HG03095 (cell line): ENCODE results near the gene CKAP2L.
A peak's percentile ranks its signal among the peaks of the same experiment; 100 is the strongest.

Experiments used
- ATAC-seq: cut with Tn5 transposase; IDR thresholded peaks from one replicate; pipeline ENCODE4 v1.9.1; 2021; ENCODE audit warnings: moderate library complexity; ENCODE audit not compliant: unreplicated experiment

CKAP2L gene

GRCh38 chr2:112762276-112762675 lies 2.1 kb downstream of the CKAP2L start:
- ATAC-seq = no peak

- ATAC-seq = no peak
Observed at GRCh38 chr2:112760149-112760548, 4.3 kb downstream of the CKAP2L start.

DNA sequence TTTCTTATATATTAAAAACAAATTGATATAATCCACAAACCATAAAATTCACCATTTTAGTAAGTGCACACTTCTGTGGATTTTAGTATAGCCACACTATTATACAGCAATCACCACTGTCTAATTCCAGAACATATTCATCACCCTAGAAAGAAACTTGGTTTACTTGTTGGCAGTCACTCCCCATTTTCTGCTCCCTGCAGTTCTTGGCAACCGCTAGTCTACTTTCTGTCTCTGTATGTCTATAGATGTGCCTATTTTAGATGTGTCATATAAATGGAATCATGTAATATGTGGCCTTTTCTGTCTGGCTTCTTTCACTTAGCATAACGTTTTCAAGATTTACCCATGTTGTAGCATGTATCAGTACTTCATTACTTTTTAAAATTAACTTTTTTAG lies 5.7 kb downstream of the CKAP2L start:
- no peak for ATAC-seq

- ATAC-seq = no peak
Observed at GRCh38 chr2:112757265-112757664, 7.1 kb downstream of the CKAP2L start.

DNA sequence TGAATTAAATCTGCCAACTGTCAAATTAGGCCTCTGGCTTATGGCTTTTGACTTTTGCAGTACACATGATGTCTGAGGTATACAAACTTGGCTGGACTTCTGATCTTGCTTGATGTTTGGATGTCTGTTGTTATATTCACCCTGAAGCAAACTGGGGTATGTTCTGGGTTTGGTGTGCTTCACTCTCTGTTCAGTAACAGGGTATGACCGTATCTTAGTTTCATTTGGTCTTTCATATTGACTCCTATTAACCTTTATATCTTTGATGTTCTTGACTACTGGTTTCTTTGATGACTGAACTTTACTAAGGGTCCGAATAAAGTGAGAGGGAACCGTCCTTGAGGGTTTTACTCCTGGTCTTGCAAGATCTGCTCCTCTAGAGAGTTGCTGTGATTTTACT lies 8.2 kb downstream of the CKAP2L start:
- ATAC-seq = no peak

- no peak for ATAC-seq
Observed at GRCh38 chr2:112755444-112755843, 9.0 kb downstream of the CKAP2L start.

GRCh38 chr2:112754564-112754963 lies 9.8 kb downstream of the CKAP2L start:
- no peak for ATAC-seq

DNA sequence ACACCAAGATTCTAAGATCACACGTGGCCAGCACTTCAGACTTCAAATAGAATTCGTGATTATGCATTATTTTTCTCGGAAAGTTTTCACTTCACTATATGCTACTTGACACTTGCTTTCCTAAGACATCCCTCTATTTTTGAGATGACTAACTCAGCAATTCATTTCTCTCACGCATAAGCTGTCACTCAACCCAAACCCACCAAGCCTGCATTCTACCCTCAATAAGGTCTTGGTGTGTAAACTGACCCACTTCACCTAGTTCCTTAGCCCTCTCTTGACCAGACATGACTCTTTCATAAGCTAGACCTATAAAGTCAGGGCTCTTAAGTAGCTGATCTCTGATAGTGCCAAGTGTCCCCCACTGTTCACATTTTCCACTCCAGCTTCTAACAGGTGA lies 11.7 kb downstream of the CKAP2L start:
- no peak for ATAC-seq

- no peak for ATAC-seq
Observed at GRCh38 chr2:112751451-112752197, 12.8 kb downstream of the CKAP2L start.

DNA sequence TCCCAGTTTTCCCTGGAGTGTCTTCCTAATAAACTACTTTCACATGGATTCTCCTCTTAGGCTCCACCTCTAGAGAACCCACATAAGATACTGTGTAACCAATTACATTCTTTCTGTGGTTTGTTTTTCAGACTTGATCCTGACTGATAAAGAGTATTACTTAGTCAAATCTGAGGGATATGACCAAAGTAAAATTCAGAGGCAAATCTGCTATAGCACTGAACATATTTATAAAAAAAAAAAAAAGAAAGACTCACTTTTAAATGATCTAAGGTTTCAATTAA lies 13.9 kb downstream of the CKAP2L start:
- ATAC-seq = no peak

DNA sequence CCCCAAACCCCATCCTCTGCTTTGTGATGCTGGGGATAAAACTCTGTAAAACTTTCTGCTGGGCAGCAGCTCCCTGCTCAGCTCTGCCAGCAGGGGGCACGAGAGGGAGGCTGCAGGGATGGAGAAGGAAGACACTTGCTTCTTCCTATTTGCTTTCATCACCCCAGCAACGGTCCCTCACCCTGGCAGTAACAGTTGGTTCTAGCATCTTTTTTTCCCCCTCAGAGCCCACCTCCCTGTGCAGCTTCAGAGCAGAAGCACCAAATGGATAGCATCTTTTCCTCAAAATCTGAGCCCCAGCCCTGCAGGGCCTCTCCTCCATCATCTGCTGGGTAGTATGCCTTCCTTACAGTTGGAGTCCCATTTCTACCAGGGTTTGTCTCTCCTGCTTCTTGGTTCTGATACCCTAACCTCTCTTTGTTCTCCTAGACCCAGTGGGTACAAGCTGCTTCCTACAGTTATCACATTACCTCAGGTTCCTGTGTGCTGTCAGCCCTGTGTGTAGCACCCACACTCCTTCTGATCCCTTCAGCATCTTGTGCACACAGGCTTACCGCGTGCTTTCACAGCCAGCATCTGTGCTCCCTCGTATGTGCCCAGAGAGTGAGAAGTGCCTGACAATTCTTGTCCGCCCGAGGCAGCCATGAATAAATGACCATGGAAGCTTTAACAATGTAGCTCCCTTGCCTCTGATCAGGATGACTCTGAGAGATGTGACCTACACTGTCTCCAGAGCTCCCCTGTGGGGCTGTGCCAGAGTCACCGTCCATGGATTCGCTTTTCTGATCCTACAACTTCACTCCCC lies 14.5 kb downstream of the CKAP2L start:
- peak; percentile 82 for ATAC-seq

- ATAC-seq = no peak
Observed at GRCh38 chr2:112740527-112740926, 23.9 kb downstream of the CKAP2L start.

DNA sequence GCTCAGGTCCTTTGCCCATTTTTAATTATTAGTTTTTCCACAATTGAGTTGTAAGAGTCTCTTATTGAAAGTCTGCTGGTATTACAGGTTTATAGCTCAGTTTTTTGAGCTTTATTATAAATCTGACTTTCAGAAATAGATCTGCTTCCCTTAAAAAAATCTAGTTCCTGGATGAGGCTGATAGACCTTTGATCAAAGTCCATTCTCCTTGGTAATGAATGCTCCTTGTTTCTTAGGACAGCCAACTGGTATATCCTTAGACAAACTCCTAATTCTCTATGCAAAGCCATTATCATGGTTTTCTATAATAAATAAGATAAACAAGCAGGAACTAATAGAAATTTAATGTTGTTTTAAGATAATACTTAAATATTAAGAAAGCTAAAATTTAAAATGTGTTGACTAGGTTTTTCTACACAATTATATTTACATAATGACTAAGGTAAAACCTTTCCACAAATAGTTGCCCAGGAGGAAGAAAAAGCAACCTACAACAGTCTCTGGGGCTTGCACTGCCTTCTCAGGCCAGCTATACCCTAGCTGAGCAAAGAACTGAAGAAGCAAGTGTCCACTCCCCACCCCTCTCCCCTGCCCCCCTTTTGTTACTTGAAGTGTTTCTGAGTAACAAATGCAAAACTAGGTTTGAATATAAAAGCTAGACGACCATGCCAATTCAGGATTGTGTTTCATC lies 26.7 kb downstream of the CKAP2L start:
- ATAC-seq = no peak

DNA sequence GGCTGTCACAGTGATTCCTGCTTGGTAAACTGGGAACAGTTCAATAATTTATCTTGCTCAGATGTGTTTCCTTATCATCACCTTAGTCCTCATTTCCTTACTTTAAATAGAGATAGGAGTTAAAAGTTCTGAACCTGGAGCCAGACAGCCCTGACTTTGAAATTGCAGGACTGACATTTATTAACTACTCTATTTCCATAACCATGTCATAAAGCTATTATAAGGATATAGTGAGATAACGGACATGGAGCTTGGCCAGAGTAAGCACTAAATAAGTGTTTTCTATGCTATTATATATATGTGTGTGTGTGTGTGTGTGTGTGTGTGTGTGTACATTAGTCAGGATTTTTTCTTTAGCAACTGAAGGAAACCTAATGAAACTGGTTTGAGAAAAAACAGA lies 30.5 kb downstream of the CKAP2L start:
- no peak for ATAC-seq

GRCh38 chr2:112733456-112733855 lies 31.0 kb downstream of the CKAP2L start:
- no peak for ATAC-seq

DNA sequence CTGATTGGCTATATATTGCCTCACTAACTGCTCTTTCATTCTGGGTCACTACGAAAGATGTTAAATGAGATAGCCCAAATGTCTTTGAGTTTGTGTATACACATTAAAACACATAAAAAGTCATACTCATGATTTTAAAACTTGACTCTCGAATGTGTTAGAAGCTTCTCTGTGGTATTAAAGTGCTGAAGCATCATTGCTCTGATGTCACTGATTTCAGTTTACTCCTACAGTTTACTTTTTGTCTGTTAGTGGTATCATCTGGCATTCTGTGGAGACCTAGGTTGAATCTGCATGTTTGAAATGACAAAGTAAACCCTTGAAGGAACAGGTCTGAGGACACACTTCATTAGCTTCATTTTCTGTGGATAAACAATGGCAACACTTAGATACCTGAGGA lies 32.9 kb downstream of the CKAP2L start:
- ATAC-seq = no peak

- no peak for ATAC-seq
Observed at GRCh38 chr2:112730791-112731190, 33.6 kb downstream of the CKAP2L start.

- ATAC-seq = no peak
Observed at GRCh38 chr2:112730216-112730615, 34.2 kb downstream of the CKAP2L start.

DNA sequence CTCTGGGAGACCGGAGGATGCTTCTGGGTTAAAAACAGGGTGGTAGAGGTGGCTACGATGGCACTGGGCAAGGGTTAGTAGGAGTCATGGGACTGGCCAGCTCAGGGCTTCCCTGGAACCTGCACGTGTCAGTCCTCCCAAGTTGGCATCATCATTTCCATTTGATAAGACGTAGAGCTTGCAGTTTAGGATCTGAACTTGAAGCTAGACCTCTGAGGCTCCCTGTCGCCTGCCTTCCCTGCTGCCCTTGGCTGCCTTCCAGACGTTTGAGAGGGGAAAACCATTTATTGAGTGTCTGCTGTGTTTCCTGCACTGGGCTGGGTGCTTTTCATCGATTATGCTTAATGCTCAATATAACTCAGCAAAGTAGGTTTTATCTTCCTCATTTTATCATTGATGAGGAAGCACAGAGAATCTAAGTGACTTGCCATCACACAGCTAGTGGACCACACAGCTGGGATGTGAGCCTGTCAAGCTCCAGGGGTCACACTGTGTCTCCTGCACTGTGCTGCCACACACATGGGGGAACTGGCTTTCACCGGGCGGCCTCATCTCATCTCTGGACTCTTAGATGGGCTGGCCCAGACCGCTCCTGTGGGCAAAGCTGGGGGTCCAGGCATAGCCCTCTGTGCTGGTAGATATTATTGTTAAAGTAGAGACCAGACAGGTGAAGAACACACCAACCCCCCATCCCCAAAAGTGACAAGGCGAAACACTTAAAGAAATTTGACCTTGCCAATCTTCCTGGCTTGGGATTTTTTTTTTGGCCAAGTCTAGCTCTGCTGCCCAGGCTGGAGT lies 35.8 kb downstream of the CKAP2L start:
- ATAC-seq = no peak

DNA sequence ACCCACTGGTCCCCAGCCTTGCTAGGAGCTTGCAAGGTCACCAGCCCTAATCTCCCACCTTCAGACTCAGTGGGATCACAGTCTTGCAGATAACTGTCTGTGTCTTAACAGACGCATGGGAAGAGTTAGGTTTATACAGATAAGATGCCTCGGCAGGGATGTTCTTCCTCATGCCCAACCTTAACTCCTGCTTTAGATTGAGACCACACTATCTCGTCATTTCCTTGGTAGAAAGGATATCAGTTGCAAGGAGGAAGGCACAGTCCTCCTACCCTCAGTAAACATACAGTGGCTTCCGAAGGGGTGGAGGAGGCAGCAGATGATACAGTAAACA lies 36.4 kb downstream of the CKAP2L start:
- no peak for ATAC-seq

GRCh38 chr2:112727276-112728028 lies 37.0 kb downstream of the CKAP2L start:
- no peak for ATAC-seq
